ENCODE results near the gene NALCN. TPM values are rescaled to one million over a fixed set of nuclear protein-coding genes. Genes with fewer than 3 reads are reported as not detected.

The NALCN gene
- total and polyA plus RNA-seq, 10 of the 15 experiments (the other 5 are each of a cell fraction or from before 2014, with no cell fraction given) = under 0.01 TPM; not detected in 9

DNA sequence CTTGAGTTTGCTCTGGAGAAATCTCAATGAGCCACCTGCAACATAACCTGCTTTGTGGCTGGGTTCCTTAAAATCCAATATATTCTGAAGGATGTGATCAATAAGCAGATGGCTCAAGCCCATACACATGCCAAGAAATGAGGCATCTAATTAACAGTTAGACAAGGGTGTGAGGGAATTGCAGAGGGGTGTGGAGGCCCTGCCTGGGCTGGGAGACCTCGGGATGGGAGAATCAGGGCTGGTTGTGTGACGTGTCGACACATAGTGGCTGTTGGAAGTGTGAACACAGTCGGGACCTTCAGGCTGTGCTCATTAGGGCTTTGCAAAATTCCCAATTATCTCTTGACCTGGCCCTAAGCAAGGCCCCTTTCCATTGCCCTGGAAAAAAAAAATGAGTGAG is 379.8 kb downstream of the NALCN start:
- no TSS peak for BruUV-seq (replicated peaks)
- H3K4me1 ChIP-seq (ENCODE audit: control insufficient read depth, insufficient read depth, low read length) = no peaks in the 10 kb centered on the region
- H3K27me3 ChIP-seq (replicated peaks in 1 of 2; ENCODE audit: control insufficient read depth in 2 of 2, insufficient read depth in 2 of 2, low read length in 1 of 2) = no peaks in the 10 kb centered on the region
- no peak overlapping the region for H3K4me3 ChIP-seq
- H3K4me2 ChIP-seq (ENCODE audit: control insufficient read depth, insufficient read depth) = no peak overlapping the region
- ChIA-PET SMC1A (ENCODE audit: uncharacterized antibody, unreplicated experiment) (no interaction called here), RAD21 (ENCODE audit: unreplicated experiment) (no interaction called here), POLR2A (no interaction called here), CTCF (no interaction called here)
- no peaks in the 10 kb centered on the region for H3K9me3 ChIP-seq (replicated peaks; ENCODE audit: control insufficient read depth, insufficient read depth, low read length)
- no peak overlapping the region for H3K27ac ChIP-seq (ENCODE audit: control insufficient read depth, insufficient read depth)
- no peaks in the 10 kb centered on the region for H3K79me2 ChIP-seq (ENCODE audit: control insufficient read depth, insufficient read depth, low read length)
- DNase-seq (ENCODE audit: low read depth, low spot score) (no peak), ATAC-seq (no peak), FAIRE-seq (no peak)
- H4K20me1 ChIP-seq (ENCODE audit: control insufficient read depth, insufficient read depth) = no peaks in the 10 kb centered on the region
- H2AFZ ChIP-seq (ENCODE audit: control insufficient read depth, low read depth, low read length) = no peak overlapping the region
- no peak overlapping the region for H3K9ac ChIP-seq (ENCODE audit: control insufficient read depth, insufficient read depth, low read length)
- 23% methylated on average over 4 of the region's 4 CpGs for WGBS (ENCODE audit: insufficient coverage, insufficient replicate concordance, low lambda C conversion rate, missing lambda C conversion rate)
- in situ Hi-C loops (cut with MboI) = no loop called here
- H3K36me3 ChIP-seq (ENCODE audit: control insufficient read depth in 2 of 2, insufficient read depth in 2 of 2, low read length in 1 of 2) = no peaks in the 10 kb centered on the region
- intact Hi-C loops (cut with micrococcal nuclease; ENCODE audit: unreplicated experiment) = no loop called here
- TF ChIP-seq RFX5 (IDR thresholded peaks at IDR 0.05; ENCODE audit: low read depth, low read length) (no peak), LARP7 (IDR thresholded peaks at IDR 0.05) (no peak), FOS (IDR thresholded peaks at IDR 0.05; ENCODE audit: borderline replicate concordance, extremely low read depth, insufficient read length) (no peak), MXI1 (IDR thresholded peaks at IDR 0.05; ENCODE audit: low read depth, low read length) (no peak), TCF3 (IDR thresholded peaks at IDR 0.05; ENCODE audit: borderline replicate concordance, insufficient read depth, low read depth, low read length) (no peak), CHD2 (IDR thresholded peaks at IDR 0.05; ENCODE audit: borderline replicate concordance, low read depth, low read length) (no peak), FOXK2 (IDR thresholded peaks at IDR 0.05) (no peak), DPF2 (IDR thresholded peaks at IDR 0.05) (no peak)

DNA sequence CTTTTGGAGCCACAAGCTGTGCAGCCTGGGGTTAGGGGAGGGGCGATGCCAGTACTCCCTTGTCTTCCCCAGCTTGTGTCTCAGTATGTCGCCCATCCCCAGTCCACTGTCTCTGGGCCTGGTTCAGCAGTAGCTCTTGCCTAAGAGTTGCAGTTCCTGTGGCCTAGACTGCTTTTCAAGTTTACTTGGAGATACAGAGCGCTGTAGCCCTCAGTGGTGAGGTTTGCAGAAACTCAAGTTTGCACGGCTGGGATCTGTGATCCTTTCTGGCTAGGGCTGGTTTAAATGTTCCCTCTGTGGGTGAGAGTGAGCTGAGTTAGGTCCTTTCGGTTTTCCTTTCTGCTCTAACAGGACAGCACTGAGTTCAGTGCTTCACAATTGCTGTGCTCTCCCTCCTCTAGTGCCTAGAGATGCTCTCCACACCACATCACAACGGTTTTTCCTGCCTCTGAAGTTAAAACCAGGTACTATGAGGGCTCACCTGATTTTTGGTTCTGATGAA is 381.1 kb downstream of the NALCN start:
- no peak overlapping the region for H3K4me3 ChIP-seq
- ChIA-PET RAD21 (ENCODE audit: unreplicated experiment) (no interaction called here), SMC1A (ENCODE audit: uncharacterized antibody, unreplicated experiment) (no interaction called here), POLR2A (no interaction called here), CTCF (no interaction called here)
- no peaks in the 10 kb centered on the region for H4K20me1 ChIP-seq (ENCODE audit: control insufficient read depth, insufficient read depth)
- H3K36me3 ChIP-seq (ENCODE audit: control insufficient read depth in 2 of 2, insufficient read depth in 2 of 2, low read length in 1 of 2) = no peaks in the 10 kb centered on the region
- no peaks in the 10 kb centered on the region for H3K4me1 ChIP-seq (ENCODE audit: control insufficient read depth, insufficient read depth, low read length)
- DNase-seq (ENCODE audit: low read depth, low spot score) (no peak), FAIRE-seq (no peak), ATAC-seq (no peak)
- no TSS peak for BruUV-seq (replicated peaks)
- H3K9me3 ChIP-seq (replicated peaks; ENCODE audit: control insufficient read depth, insufficient read depth, low read length) = no peaks in the 10 kb centered on the region
- H3K9ac ChIP-seq (ENCODE audit: control insufficient read depth, insufficient read depth, low read length) = no peak overlapping the region
- H3K4me2 ChIP-seq (ENCODE audit: control insufficient read depth, insufficient read depth) = no peak overlapping the region
- H3K27ac ChIP-seq (ENCODE audit: control insufficient read depth, insufficient read depth) = no peak overlapping the region
- WGBS (ENCODE audit: insufficient coverage, insufficient replicate concordance, low lambda C conversion rate, missing lambda C conversion rate) = 21% methylated on average over 6 of the region's 6 CpGs
- H3K79me2 ChIP-seq (ENCODE audit: control insufficient read depth, insufficient read depth, low read length) = no peaks in the 10 kb centered on the region
- no peaks in the 10 kb centered on the region for H3K27me3 ChIP-seq (replicated peaks in 1 of 2; ENCODE audit: control insufficient read depth in 2 of 2, insufficient read depth in 2 of 2, low read length in 1 of 2)
- intact Hi-C loops (cut with micrococcal nuclease; ENCODE audit: unreplicated experiment) (no loop called here), in situ Hi-C loops (cut with MboI) (no loop called here)
- H2AFZ ChIP-seq (ENCODE audit: control insufficient read depth, low read depth, low read length) = no peak overlapping the region
- TF ChIP-seq, protein P1, sequence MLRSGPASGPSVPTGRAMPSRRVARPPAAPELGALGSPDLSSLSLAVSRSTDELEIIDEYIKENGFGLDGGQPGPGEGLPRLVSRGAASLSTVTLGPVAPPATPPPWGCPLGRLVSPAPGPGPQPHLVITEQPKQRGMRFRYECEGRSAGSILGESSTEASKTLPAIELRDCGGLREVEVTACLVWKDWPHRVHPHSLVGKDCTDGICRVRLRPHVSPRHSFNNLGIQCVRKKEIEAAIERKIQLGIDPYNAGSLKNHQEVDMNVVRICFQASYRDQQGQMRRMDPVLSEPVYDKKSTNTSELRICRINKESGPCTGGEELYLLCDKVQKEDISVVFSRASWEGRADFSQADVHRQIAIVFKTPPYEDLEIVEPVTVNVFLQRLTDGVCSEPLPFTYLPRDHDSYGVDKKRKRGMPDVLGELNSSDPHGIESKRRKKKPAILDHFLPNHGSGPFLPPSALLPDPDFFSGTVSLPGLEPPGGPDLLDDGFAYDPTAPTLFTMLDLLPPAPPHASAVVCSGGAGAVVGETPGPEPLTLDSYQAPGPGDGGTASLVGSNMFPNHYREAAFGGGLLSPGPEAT (IDR thresholded peaks at IDR 0.05; ENCODE audit: low read depth) = no peak
- TF ChIP-seq, protein P2, sequence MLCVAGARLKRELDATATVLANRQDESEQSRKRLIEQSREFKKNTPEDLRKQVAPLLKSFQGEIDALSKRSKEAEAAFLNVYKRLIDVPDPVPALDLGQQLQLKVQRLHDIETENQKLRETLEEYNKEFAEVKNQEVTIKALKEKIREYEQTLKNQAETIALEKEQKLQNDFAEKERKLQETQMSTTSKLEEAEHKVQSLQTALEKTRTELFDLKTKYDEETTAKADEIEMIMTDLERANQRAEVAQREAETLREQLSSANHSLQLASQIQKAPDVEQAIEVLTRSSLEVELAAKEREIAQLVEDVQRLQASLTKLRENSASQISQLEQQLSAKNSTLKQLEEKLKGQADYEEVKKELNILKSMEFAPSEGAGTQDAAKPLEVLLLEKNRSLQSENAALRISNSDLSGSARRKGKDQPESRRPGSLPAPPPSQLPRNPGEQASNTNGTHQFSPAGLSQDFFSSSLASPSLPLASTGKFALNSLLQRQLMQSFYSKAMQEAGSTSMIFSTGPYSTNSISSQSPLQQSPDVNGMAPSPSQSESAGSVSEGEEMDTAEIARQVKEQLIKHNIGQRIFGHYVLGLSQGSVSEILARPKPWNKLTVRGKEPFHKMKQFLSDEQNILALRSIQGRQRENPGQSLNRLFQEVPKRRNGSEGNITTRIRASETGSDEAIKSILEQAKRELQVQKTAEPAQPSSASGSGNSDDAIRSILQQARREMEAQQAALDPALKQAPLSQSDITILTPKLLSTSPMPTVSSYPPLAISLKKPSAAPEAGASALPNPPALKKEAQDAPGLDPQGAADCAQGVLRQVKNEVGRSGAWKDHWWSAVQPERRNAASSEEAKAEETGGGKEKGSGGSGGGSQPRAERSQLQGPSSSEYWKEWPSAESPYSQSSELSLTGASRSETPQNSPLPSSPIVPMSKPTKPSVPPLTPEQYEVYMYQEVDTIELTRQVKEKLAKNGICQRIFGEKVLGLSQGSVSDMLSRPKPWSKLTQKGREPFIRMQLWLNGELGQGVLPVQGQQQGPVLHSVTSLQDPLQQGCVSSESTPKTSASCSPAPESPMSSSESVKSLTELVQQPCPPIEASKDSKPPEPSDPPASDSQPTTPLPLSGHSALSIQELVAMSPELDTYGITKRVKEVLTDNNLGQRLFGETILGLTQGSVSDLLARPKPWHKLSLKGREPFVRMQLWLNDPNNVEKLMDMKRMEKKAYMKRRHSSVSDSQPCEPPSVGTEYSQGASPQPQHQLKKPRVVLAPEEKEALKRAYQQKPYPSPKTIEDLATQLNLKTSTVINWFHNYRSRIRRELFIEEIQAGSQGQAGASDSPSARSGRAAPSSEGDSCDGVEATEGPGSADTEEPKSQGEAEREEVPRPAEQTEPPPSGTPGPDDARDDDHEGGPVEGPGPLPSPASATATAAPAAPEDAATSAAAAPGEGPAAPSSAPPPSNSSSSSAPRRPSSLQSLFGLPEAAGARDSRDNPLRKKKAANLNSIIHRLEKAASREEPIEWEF (IDR thresholded peaks at IDR 0.05; ENCODE audit: insufficient replicate concordance, low read depth, low read length) = no peak
- no peak for TF ChIP-seq KLF5 (IDR thresholded peaks at IDR 0.05; ENCODE audit: partially characterized antibody)
- no peak for TF ChIP-seq IKZF1 (conservative IDR thresholded peaks at IDR 0.05)
- TF ChIP-seq ZSCAN29 (IDR thresholded peaks at IDR 0.05) = no peak
